HepG2 (cell line): ENCODE results near the gene POP5. TPM values are rescaled to one million over a fixed set of nuclear protein-coding genes. Genes with fewer than 3 reads are reported as not detected.

Experiments
- ATAC-seq: fragments of 200-7000 bp; cut with Tn5 transposase; 3 replicates; pipeline ENCODE4 v1.9.1; 2020; ENCODE audit warnings: mild to moderate bottlenecking, moderate library complexity
- BruUV-seq: library from RNA; stranded (reverse); fragments of 400-500 nt; replicated peaks from 2 replicates; lab custom pipeline; 2021; lab: Mats Ljungman, UMichigan
- CTCF ChIA-PET: fragments of 300-600 bp; formaldehyde crosslinking; extraction: SDS; loops from one replicate; lab custom pipeline; 2021; ENCODE audit warnings: low total read pairs, inconsistent platforms, low intra/inter-chr PET ratio; lab: Yijun Ruan, JAX
- POLR2A ChIA-PET: fragments of 350-600 bp; sonication (Branson Sonifier 250); formaldehyde crosslinking; loops from one replicate; lab custom pipeline; 2020; ENCODE audit warnings: antibody characterized with exemption, inconsistent platforms; lab: Yijun Ruan, JAX
- DNase-seq: peaks from one replicate; pipeline ENCODE4 v3.0.0-alpha.2; 2015; ENCODE audit warnings: low spot score
- FAIRE-seq: peaks from 3 replicates; lab custom pipeline; 2011; peaks lifted over from hg19 to GRCh38; lab: Jason Lieb, UNC
- H2AFZ ChIP-seq: one replicate; pipeline ENCODE4 v1.6.1; 2011; ENCODE audit warnings: low read length, inconsistent platforms
- H3K27ac ChIP-seq: fragments of 300-600 bp; 3 replicates; pipeline ENCODE4 v1.8.0; 2011; ENCODE audit warnings: mixed run types, mild to moderate bottlenecking, mixed read lengths, low read length, inconsistent platforms; ENCODE audit not compliant: insufficient read depth; ENCODE audit errors: extremely low read length
- H3K27me3 ChIP-seq, 2 experiments: fragments of 200-600 bp in 1 of 2; 2 replicates in 1 of 2; 3 replicates in 1 of 2; pipeline versions ENCODE4 v1.6.0 to v1.8.0; 2011; ENCODE audit warnings: low read length in 2 of 2, mild to moderate bottlenecking in 2 of 2, moderate library complexity in 2 of 2, inconsistent platforms in 1 of 2; ENCODE audit not compliant: insufficient read depth in 2 of 2, control insufficient read depth in 1 of 2
- H3K36me3 ChIP-seq, 2 experiments: fragments of 200-600 bp in 1 of 2; replicated peaks in 1 of 2; 2 replicates in 1 of 2; 3 replicates in 1 of 2; pipeline versions ENCODE4 v1.5.1 to v1.8.0; 2011; ENCODE audit warnings: low read length in 2 of 2, inconsistent platforms in 1 of 2; ENCODE audit not compliant: insufficient read depth in 2 of 2, control insufficient read depth in 1 of 2
- H3K4me1 ChIP-seq: 2 replicates; pipeline ENCODE4 v1.5.1; 2012; ENCODE audit warnings: low read length, inconsistent platforms; ENCODE audit not compliant: insufficient read depth
- H3K4me2 ChIP-seq: 2 replicates; pipeline ENCODE4 v1.6.0; 2011; ENCODE audit warnings: low read depth, low read length, inconsistent platforms
- H3K4me3 ChIP-seq, 3 experiments: fragments of 200-600 bp in 1 of 3; sonication (generic), shearing (Covaris generic) in 1 of 3; replicated peaks in 1 of 3; 2 replicates each; pipeline ENCODE4 v1.5.1; 2011 to 2016; ENCODE audit warnings: low read length in 3 of 3, inconsistent platforms in 2 of 3, low read depth in 2 of 3, mild to moderate bottlenecking in 2 of 3, control low read depth in 1 of 3, mixed read lengths in 1 of 3; ENCODE audit not compliant: insufficient read depth in 1 of 3
- H3K79me2 ChIP-seq: one replicate; pipeline ENCODE4 v1.6.1; 2011; ENCODE audit warnings: low read length, inconsistent platforms; ENCODE audit not compliant: insufficient read depth
- H3K9ac ChIP-seq: 2 replicates; pipeline ENCODE4 v1.6.0; 2011; ENCODE audit warnings: mild to moderate bottlenecking, low read depth, low read length, inconsistent platforms; ENCODE audit not compliant: insufficient read depth
- H3K9me3 ChIP-seq: 2 replicates; pipeline ENCODE4 v1.5.1; 2012; ENCODE audit warnings: mild to moderate bottlenecking, low read length
- H4K20me1 ChIP-seq: 2 replicates; pipeline ENCODE4 v1.6.0; 2011; ENCODE audit warnings: inconsistent platforms, mild to moderate bottlenecking, low read length, moderate library complexity; ENCODE audit not compliant: insufficient read depth
- BORCS8-MEF2B ChIP-seq: sonication (generic); formaldehyde crosslinking; IDR thresholded peaks from 2 replicates; pipeline ENCODE4 v1.8.0; 2022; ENCODE audit warnings: mild to moderate bottlenecking, missing genetic modification reagents
- CREM ChIP-seq, 2 experiments: sonication (generic) in 1 of 2; formaldehyde crosslinking in 1 of 2; IDR thresholded peaks; 2 replicates each; pipeline versions ENCODE4 v1.4.0 to v1.6.1; 2016 to 2020; ENCODE audit warnings: antibody characterized with exemption in 1 of 2, mild to moderate bottlenecking in 1 of 2, missing genetic modification reagents in 1 of 2
- HES4 ChIP-seq: sonication (generic); formaldehyde crosslinking; IDR thresholded peaks from 2 replicates; pipeline ENCODE4 v1.9.0; 2021; ENCODE audit warnings: mild to moderate bottlenecking, missing genetic modification reagents, borderline replicate concordance
- KDM2A ChIP-seq: sonication (generic); formaldehyde crosslinking; IDR thresholded peaks from 2 replicates; pipeline ENCODE4 v1.4.0; 2020; ENCODE audit warnings: low read depth, missing genetic modification reagents, borderline replicate concordance
- LCORL ChIP-seq, 2 experiments: fragments of 450-650 bp in 1 of 2; sonication (generic) in 1 of 2; formaldehyde crosslinking in 1 of 2; IDR thresholded peaks; 2 replicates each; pipeline versions ENCODE4 v1.5.0 to v1.6.1; 2017 to 2020; ENCODE audit warnings: antibody characterized with exemption in 1 of 2, missing genetic modification reagents in 1 of 2
- MXI1 ChIP-seq: IDR thresholded peaks from 3 replicates; pipeline ENCODE4 v1.6.1; 2012; ENCODE audit warnings: low read depth, low read length, inconsistent platforms, borderline replicate concordance
- NR2F1 ChIP-seq, 2 experiments: fragments of 450-650 bp in 1 of 2; formaldehyde crosslinking in 1 of 2; IDR thresholded peaks; 2 replicates each; pipeline versions ENCODE4 v1.5.0 to v1.6.1; 2016 to 2020; ENCODE audit warnings: mild to moderate bottlenecking in 1 of 2, missing compliant biosample characterization in 1 of 2, missing genetic modification reagents in 1 of 2, moderate library complexity in 1 of 2
- PRDM4 ChIP-seq: sonication (generic); formaldehyde crosslinking; IDR thresholded peaks from 2 replicates; pipeline ENCODE4 v1.9.0; 2021; ENCODE audit warnings: missing genetic modification reagents, borderline replicate concordance
- RBFOX2 ChIP-seq: fragments of 200-400 bp; formaldehyde crosslinking; IDR thresholded peaks from 2 replicates; pipeline ENCODE4 v1.6.1; 2017; ENCODE audit warnings: low read depth, mild to moderate bottlenecking, low read length
- RFXANK ChIP-seq: IDR thresholded peaks from 2 replicates; pipeline ENCODE4 v1.6.1; 2016
- RXRB ChIP-seq: IDR thresholded peaks from 2 replicates; pipeline ENCODE4 v1.6.1; 2016; ENCODE audit warnings: borderline replicate concordance, missing genetic modification reagents, missing compliant biosample characterization
- YEATS4 ChIP-seq: sonication (generic); formaldehyde crosslinking; IDR thresholded peaks from 2 replicates; pipeline ENCODE4 v1.4.0; 2020; ENCODE audit warnings: missing genetic modification reagents, borderline replicate concordance
- ZBTB21 ChIP-seq: sonication (generic); formaldehyde crosslinking; IDR thresholded peaks from 2 replicates; pipeline ENCODE4 v1.4.0; 2020; ENCODE audit warnings: missing genetic modification reagents
- ZBTB26 ChIP-seq: IDR thresholded peaks from 2 replicates; pipeline ENCODE4 v1.6.1; 2016; ENCODE audit warnings: missing compliant biosample characterization, missing genetic modification reagents, borderline replicate concordance
- ZC3H13 ChIP-seq: sonication (generic); formaldehyde crosslinking; IDR thresholded peaks from 2 replicates; pipeline ENCODE4 v1.8.1; 2023; ENCODE audit warnings: mild to moderate bottlenecking, missing genetic modification reagents, moderate library complexity
- ZNF362 ChIP-seq: sonication (generic); formaldehyde crosslinking; IDR thresholded peaks from 2 replicates; pipeline ENCODE4 v1.4.0; 2020; ENCODE audit warnings: missing genetic modification reagents, mild to moderate bottlenecking, borderline replicate concordance
- ZSCAN5A ChIP-seq: sonication (generic); formaldehyde crosslinking; IDR thresholded peaks from 2 replicates; pipeline ENCODE4 v1.8.0; 2022; ENCODE audit warnings: mild to moderate bottlenecking, missing genetic modification reagents, borderline replicate concordance
- WGBS: methylation state at CpG from one replicate; pipeline ENCODE4 v1.1.6; 2017; ENCODE audit warnings: low lambda C conversion rate; 5-methylcytosine and 5-hydroxymethylcytosine counted together
- in situ Hi-C: cut with HindIII; loops from 2 replicates; pipeline ENCODE4 v1.10.0; 2017; ENCODE audit warnings: low pct_unique_long_range_greater_than_20kb; ENCODE audit not compliant: extremely low pct_ligation_motif_present
- intact Hi-C: fragments of 100-400 bp; cut with micrococcal nuclease; formaldehyde crosslinking; loops from one replicate; pipeline ENCODE4 v1.10.0; 2022; ENCODE audit not compliant: unreplicated experiment
- polyA plus RNA-seq, 8 experiments: library from polyadenylated mRNA; depleted of rRNA in 3 of 8; stranded (reverse) in 7 of 8; unstranded in 1 of 8; fragments of >200 nt; fragmentation: Illumina TruSeq in 4 of 8; extraction: Trizol in 4 of 8; gene quantifications; 2 replicates each; pipeline versions ENCODE4 v1.2.1 to v1.2.3, GENCODE V29; 2011 to 2016; ENCODE audit warnings: low read depth in 4 of 8, missing spikeins in 1 of 8, mixed read lengths in 1 of 8; ENCODE audit not compliant: insufficient read depth in 1 of 8
- total RNA-seq, 5 experiments: library from RNA; depleted of rRNA; stranded (reverse); fragments of >200 nt; fragmentation: Illumina TruSeq; extraction: Trizol; gene quantifications; 2 replicates each; pipeline ENCODE4 v1.2.3, GENCODE V29; 2016; ENCODE audit warnings: low read depth in 1 of 5

Gene POP5
- total and polyA plus RNA-seq, 2 of the 13 experiments (the other 11 are each of a cell fraction or from before 2014, with no cell fraction given), result 45.6 to 61.3 TPM

- TF ChIP-seq ZNF362 (no peak), PRDM4 (CRISPR knock-in tag) (no peak), KDM2A (no peak)
Observed at GRCh38 chr12:120571299-120571698, 9.9 kb downstream of the POP5 start (continued).

GRCh38 chr12:120563495-120563894 lies 17.7 kb downstream of the POP5 start:
- CTCF ChIA-PET, result no interaction called here
- Histone ChIP-seq H3K9me3 (no peaks in the 10 kb centered on the region), H3K27ac (no peak overlapping the region), H2AFZ (no peak overlapping the region), H3K36me3 (peaks cover 42 to 88% of the 10 kb centered on the region in 2 experiments), H3K4me3 (no peak overlapping the region), H3K9ac (no peak overlapping the region), H3K4me2 (no peak overlapping the region), H3K27me3 (no peaks in the 10 kb centered on the region), H3K79me2 (no peaks in the 10 kb centered on the region), H3K4me1 (no peaks in the 10 kb centered on the region), H4K20me1 (peaks cover 4% of the 10 kb centered on the region; the same call in 1 of the 2 replicates)
- intact Hi-C loops (no loop called here), in situ Hi-C loops (no loop called here)
- no peak for TF ChIP-seq HES4 (CRISPR knock-in tag)
- no peak for TF ChIP-seq RBFOX2
- no peak for TF ChIP-seq ZBTB26 (CRISPR knock-in tag)
- no peak for TF ChIP-seq LCORL (IDR thresholded peaks at IDR 0.05)
- no peak for TF ChIP-seq LCORL (CRISPR knock-in tag; IDR thresholded peaks at IDR 0.05)
- TF ChIP-seq ZC3H13, result no peak
- TF ChIP-seq BORCS8-MEF2B, result no peak
- TF ChIP-seq YEATS4 (CRISPR knock-in tag), result no peak
- TF ChIP-seq RFXANK (CRISPR knock-in tag), result no peak
- no peak for TF ChIP-seq MXI1
- TF ChIP-seq NR2F1 (CRISPR knock-in tag; IDR thresholded peaks at IDR 0.05), result no peak
- TF ChIP-seq RXRB (CRISPR knock-in tag), result no peak
- no peak for TF ChIP-seq ZBTB21
- no peak for TF ChIP-seq ZSCAN5A
- TF ChIP-seq CREM (IDR thresholded peaks at IDR 0.05), result no peak
- TF ChIP-seq CREM (CRISPR knock-in tag; IDR thresholded peaks at IDR 0.05), result no peak
- FAIRE-seq, result no peak
- DNase-seq, result no peak
- no peak; the same call in 2 of the 3 replicates for ATAC-seq
- POLR2A ChIA-PET, result no interaction called here
- WGBS, result 95% methylated on average over 11 of the region's 11 CpGs
- BruUV-seq, result no TSS peak
